GM12892 (cell line): ENCODE measurements around the gene HTR3B.
A peak's percentile ranks its signal among the peaks of the same experiment; 100 is the strongest.

Experiments used
- DNase-seq: peaks from one replicate; pipeline ENCODE4 v3.0.0; 2011; ENCODE audit not compliant: insufficient read length
- FAIRE-seq: peaks from 2 replicates; lab custom pipeline; 2011; peaks lifted over from hg19 to GRCh38; lab: Jason Lieb, UNC
- POLR2A ChIP-seq: IDR thresholded peaks from 2 replicates; pipeline ENCODE4 v1.6.1; 2011; ENCODE audit warnings: low read depth, low read length, control low read depth
- POLR2AphosphoS5 ChIP-seq: IDR thresholded peaks from 2 replicates; pipeline ENCODE4 v1.6.1; 2011; ENCODE audit warnings: low read depth, low read length, control low read depth
- TAF1 ChIP-seq: IDR thresholded peaks from 2 replicates; pipeline ENCODE4 v1.6.1; 2011; ENCODE audit warnings: low read depth, mild to moderate bottlenecking, control low read depth, low read length, borderline replicate concordance

HTR3B gene

DNA sequence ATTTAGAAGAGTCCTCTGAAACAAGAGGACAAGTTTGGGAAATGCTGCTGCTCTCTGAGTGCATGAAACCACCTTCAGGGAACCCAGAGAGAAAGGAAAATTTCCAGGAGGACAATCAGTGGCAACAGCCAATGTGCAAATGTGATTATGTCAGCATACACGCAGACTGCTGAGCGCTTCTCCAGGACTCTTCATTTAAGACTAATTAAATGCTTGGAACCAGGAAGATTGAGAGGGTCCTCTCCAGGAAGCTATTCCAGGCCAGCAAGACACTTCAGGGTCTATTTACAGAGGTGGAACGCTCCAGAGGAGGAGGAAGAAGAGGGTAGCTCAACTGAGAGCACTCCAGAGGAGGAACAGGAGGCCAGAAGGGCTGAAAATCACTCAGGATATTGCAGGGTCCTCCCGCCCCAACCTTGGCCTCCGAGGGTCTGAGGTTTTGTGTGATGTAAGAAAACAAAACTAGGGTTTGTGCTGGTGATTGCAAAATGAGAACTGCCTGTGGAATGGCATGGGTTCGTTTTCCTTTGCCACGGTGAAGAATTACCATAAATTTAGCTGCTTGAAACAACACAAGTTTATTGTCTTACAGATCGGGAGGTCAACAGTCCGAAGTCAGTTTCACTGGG lies 56.2 kb downstream of the HTR3B start:
- DNase-seq = no peak
- no peak for TF ChIP-seq POLR2A
- no peak for TF ChIP-seq TAF1
- TF ChIP-seq POLR2AphosphoS5 = no peak

DNA sequence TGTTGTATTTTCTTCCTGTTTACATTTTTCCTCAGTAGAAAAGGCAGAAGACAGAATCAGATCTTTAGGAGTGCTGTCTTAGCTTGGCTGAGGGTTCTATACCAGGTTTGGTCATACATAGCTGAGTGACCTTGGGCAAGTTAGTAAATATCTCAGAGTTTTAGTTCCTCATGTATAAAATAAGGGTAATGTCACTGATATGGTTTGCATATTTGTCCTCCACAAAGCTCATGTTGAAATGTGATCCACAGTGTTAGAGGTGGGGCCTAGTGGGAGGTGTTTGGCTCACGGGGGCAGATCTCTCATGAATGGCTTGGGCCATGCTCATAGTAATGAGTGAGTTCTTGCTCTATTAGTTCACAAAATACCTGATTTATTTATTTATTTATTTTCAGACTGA lies 62.8 kb downstream of the HTR3B start:
- FAIRE-seq (no peak), DNase-seq (no peak)
- TF ChIP-seq POLR2AphosphoS5 (no peak), TAF1 (no peak), POLR2A (no peak)

More for the DNA sequence above, 56.2 kb downstream of the HTR3B start:
- FAIRE-seq = no peak

DNA sequence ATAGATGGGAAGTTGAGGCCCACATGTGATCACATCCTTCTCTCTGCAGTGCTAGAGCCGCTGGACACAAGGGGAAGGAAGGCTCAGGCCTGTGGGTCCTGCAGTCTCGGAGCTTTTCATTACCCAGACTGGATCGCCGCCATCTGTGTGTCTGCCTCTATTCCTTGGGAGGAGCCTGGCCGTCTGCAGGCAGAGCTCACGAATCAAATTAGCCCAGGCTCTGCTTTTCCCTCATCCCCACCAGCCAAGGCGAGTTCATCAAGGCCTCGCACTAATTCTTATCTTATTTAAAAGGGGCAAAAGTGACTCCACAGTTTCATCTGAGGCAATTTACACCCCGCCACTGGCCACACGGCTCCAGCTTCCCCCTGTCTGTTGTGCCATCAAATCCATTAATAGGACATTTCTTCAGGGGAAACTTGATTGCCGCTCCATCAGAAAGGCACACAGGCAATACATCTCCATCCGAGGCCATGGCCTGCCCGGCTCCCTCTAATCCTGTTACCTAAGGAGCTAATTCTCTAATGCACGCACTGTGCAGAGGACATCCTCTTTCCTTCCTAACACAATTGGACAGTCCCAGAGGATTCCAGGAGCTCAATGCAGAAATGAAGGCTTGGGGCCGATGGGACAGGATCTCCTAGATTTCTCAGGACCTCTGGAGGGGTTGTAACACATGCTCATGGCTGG lies 67.1 kb downstream of the HTR3B start:
- FAIRE-seq (no peak), DNase-seq (no peak)
- TF ChIP-seq POLR2AphosphoS5 (no peak), POLR2A (no peak), TAF1 (no peak)

DNA sequence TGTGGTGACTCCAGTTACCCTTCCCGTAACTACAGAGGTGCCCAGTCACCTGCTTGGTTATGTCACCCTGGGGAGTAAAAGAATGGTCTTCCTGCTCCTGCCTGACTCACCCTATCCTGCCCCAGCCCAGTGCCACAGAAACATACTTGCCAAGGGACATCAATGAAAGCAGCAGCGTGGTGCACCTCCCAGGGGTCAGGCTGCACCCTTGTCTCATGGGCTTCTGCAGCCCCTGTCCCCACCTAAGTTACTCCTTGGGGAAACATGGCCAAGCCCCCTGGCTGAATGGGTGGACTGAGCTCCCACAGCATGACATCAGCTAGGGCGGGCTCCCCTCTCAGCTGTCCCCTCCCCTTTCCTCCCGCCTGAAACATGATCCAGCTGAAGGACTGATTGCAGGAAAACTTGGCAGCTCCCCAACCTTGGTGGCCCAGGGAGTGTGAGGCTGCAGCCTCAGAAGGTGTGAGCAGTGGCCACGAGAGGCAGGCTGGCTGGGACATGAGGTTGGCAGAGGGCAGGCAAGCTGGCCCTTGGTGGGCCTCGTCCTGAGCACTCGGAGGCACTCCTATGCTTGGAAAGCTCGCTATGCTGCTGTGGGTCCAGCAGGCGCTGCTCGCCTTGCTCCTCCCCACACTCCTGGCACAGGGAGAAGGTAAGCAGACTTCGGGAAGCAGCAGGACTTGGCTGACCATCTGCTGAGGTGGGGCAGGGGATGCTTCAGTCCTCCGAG lies 70.3 kb downstream of the HTR3B start, which contains the start of gene HTR3A:
Gene HTR3A, plus strand, starts transcription at position 368 of the 730 bp plus-strand sequence. Its CDS starts 218 bp downstream, at position 586.
- TF ChIP-seq POLR2A = no peak
- TF ChIP-seq TAF1 = no peak
- no peak for TF ChIP-seq POLR2AphosphoS5
- no peak for FAIRE-seq
- no peak for DNase-seq

DNA sequence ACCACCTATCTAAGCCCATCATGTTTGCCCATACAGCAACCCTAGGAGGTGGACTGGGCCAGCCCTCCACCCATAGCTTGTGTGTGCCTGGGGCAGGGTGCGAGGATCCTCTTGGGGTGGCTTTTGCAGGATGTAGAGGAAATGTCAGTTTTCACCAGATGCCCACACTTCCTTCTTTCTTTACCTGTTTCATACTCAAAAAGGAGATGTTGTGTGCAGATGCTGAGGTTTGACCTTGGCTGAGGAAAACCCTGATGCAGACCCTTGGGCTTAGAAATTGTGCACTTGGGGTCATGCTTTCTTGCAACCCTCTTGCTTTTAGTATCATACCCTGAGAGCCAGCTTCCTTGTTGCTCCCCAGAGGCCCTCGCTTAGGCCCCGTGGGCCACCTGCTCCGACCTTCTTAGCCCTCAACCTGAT lies 72.5 kb downstream of the HTR3B start:
- DNase-seq = no peak
- FAIRE-seq = no peak
- no peak for TF ChIP-seq TAF1
- TF ChIP-seq POLR2A = no peak
- TF ChIP-seq POLR2AphosphoS5 = no peak

DNA sequence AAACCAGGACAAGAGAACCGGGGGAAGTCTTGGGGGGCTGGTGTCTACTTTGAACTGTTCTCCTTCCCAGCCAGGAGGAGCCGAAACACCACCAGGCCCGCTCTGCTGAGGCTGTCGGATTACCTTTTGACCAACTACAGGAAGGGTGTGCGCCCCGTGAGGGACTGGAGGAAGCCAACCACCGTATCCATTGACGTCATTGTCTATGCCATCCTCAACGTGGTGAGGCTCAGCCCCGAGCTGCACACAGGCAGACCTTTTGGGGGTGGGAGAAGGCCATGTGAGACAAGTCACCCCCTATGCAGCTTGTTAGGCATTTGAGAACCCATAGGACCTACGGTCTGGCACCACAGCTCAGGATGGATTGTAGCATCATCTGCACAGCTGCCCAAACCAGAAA lies 73.1 kb downstream of the HTR3B start:
- FAIRE-seq = peak; percentile 88
- TF ChIP-seq POLR2AphosphoS5 (no peak), TAF1 (no peak), POLR2A (no peak)
- DNase-seq = no peak

DNA sequence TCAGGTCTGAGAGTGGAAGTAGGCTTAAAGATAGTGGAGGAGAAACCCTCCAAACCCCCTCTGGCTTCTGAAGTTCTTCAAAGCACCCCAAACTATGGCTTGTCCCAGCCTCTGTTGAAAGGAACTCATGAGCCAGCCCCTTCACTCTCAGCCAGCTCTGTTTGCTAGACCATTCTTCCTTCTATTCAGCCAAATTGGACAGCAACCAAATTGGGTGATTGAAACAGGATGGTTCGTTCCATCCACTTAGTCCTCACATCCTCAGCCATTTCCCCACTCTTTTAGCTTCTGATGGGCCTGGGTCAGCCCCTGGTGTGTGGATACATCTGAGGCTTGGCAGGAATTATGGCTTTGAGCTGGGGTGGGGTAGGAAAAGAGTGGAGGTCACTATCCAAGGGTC lies 74.8 kb downstream of the HTR3B start:
- TF ChIP-seq TAF1 (no peak), POLR2AphosphoS5 (no peak), POLR2A (no peak)
- DNase-seq (no peak), FAIRE-seq (no peak)

DNA sequence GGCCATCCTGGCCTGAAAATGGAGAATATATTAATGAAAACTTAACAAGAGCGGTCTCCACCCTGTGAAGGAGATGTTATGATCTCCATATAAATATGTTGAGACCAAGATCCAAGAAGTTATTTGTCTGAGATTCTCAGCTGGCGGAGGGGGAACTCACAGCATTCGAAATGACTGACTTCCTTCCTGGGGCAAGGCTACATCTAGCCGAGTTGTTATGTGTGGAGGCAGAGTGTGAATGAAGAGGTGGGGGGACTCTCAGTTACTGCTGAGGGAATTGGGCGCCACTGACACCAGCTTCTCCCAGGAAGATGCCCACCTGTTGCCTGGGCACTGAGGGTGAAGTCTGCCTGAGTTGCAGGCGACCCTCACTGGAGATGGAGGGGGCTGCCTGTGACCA lies 76.2 kb downstream of the HTR3B start:
- no peak for TF ChIP-seq TAF1
- no peak for TF ChIP-seq POLR2AphosphoS5
- no peak for TF ChIP-seq POLR2A
- DNase-seq = no peak
- FAIRE-seq = peak; percentile 67

DNA sequence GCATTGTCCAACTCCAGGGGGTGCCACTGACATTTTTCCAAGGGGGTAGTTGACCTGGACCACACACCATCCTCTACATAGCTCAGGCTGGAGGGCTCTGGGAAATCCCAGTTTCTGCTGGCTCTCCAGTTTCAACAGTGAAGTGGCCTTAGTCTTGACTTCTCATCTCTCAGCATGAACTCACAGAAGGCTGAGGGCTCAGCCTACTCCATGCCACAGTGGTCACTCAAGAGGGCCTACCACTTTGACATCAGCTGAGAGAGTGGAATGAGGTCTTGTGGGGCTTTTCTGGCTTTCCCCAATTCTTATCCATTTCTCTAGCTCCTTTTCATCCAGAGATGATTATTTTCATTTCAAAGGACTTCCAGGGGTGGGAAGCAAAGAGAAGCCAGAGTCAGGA lies 77.7 kb downstream of the HTR3B start:
- TF ChIP-seq POLR2A (no peak), POLR2AphosphoS5 (no peak), TAF1 (no peak)
- no peak for FAIRE-seq
- DNase-seq = no peak

DNA sequence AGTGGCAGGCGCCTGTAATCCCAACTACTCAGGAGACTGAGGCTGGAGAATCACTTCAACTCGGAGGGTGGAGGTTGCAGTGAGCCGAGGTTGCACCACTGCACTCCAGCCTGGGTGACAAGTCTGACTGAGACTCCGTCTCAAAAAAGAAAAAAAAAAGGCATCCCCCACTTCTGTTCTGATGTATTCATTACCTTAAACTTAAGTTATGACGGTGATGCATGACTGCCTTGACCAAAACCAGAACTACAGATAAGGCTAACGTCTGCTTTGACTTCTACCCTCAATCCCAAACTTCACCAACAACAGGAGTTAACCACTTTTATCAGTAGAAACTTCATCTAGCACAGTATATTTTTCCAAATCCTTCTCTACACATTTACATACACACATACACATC lies 80.2 kb downstream of the HTR3B start:
- DNase-seq (no peak), FAIRE-seq (no peak)
- TF ChIP-seq TAF1 (no peak), POLR2AphosphoS5 (no peak), POLR2A (no peak)

DNA sequence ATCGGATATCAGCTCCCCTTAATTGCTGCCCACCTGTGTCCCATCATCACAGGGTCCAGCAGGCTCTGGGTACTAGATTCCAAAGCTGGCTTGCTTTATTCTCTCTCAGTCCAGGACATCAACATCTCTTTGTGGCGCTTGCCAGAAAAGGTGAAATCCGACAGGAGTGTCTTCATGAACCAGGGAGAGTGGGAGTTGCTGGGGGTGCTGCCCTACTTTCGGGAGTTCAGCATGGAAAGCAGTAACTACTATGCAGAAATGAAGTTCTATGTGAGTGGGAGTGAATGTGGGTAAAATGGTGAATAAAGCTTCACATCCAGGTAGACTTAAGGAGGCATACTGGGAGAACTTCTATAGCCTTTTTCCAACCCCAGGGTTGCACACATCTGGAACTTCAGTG lies 81.3 kb downstream of the HTR3B start:
- no peak for FAIRE-seq

DNA sequence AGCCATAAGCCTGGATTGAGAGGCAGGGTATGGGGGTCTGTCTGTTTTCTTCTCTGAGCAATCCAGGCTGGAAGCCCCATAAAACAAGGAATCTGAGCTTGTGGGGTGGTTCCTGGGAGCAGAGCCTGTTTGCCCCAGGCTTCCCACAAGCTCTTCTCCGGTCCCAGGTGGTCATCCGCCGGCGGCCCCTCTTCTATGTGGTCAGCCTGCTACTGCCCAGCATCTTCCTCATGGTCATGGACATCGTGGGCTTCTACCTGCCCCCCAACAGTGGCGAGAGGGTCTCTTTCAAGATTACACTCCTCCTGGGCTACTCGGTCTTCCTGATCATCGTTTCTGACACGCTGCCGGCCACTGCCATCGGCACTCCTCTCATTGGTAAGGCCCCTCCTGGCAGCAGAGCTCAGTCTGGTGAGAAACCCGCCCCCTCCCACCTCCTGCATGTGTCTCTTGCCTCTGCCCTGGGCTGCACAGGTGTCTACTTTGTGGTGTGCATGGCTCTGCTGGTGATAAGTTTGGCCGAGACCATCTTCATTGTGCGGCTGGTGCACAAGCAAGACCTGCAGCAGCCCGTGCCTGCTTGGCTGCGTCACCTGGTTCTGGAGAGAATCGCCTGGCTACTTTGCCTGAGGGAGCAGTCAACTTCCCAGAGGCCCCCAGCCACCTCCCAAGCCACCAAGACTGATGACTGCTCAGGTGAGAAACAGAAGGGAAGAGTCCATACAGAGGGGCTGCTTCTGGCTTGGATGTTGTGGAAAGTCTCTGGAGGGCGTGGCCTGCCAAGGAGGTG lies 82.0 kb downstream of the HTR3B start:
- no peak for DNase-seq
- FAIRE-seq = no peak
- TF ChIP-seq POLR2AphosphoS5 (no peak), POLR2A (no peak), TAF1 (no peak)

More for the DNA sequence above, 81.3 kb downstream of the HTR3B start:
- no peak for TF ChIP-seq POLR2A
- TF ChIP-seq TAF1 = no peak
- TF ChIP-seq POLR2AphosphoS5 = no peak
- no peak for DNase-seq
